GM23338 (cell line): ENCODE results near the gene PHAF1.

ENCODE experiments used
- CREB1 ChIP-seq: fragments of 250-450 bp; sonication (Bioruptor Pico); IDR thresholded peaks from 2 replicates; pipeline ENCODE4 v1.5.0; 2020; ENCODE audit warnings: low read depth, mild to moderate bottlenecking, moderate library complexity
- CTCF ChIP-seq, 2 experiments: fragments of 200-600 bp in 1 of 2; sonication (generic) in 1 of 2; conservative IDR thresholded peaks; 2 replicates each; pipeline versions ENCODE4 v1.5.1 to v1.6.1; 2016 to 2017; ENCODE audit warnings: antibody characterized with exemption in 2 of 2, low read depth in 2 of 2, mild to moderate bottlenecking in 2 of 2, moderate library complexity in 1 of 2
- ETS1 ChIP-seq: IDR thresholded peaks from 2 replicates; pipeline ENCODE4 v1.6.1; 2016; ENCODE audit warnings: antibody characterized with exemption
- EZH2 ChIP-seq: fragments of 200-600 bp; sonication (generic); IDR thresholded peaks from one replicate; pipeline ENCODE4 v1.8.0; 2017; ENCODE audit warnings: antibody characterized with exemption, mild to moderate bottlenecking, low read depth; ENCODE audit not compliant: unreplicated experiment
- EZH2phosphoT487 ChIP-seq: fragments of 200-600 bp; sonication (generic); IDR thresholded peaks from one replicate; pipeline ENCODE4 v1.8.1; 2018; ENCODE audit warnings: antibody characterized with exemption; ENCODE audit not compliant: unreplicated experiment
- JUNB ChIP-seq: IDR thresholded peaks from one replicate; pipeline ENCODE4 v1.6.1; 2016; ENCODE audit warnings: antibody characterized with exemption; ENCODE audit not compliant: unreplicated experiment
- NANOG ChIP-seq: IDR thresholded peaks from 2 replicates; pipeline ENCODE4 v1.6.1; 2016; ENCODE audit warnings: antibody characterized with exemption, borderline replicate concordance
- POLR2AphosphoS5 ChIP-seq: IDR thresholded peaks from 2 replicates; pipeline ENCODE4 v1.6.1; 2016; ENCODE audit warnings: antibody characterized with exemption, low read depth
- REST ChIP-seq: IDR thresholded peaks from one replicate; pipeline ENCODE4 v1.6.1; 2018; ENCODE audit warnings: antibody characterized with exemption; ENCODE audit not compliant: unreplicated experiment
- ZNF114 ChIP-seq: fragments of 250-450 bp; sonication (Bioruptor Pico); IDR thresholded peaks from 2 replicates; pipeline ENCODE4 v1.5.0; 2020; ENCODE audit warnings: mild to moderate bottlenecking, moderate library complexity
- ZNF331 ChIP-seq: fragments of 250-450 bp; sonication (Bioruptor Pico); IDR thresholded peaks from 2 replicates; pipeline ENCODE4 v1.5.0; 2020; ENCODE audit warnings: low read depth, mild to moderate bottlenecking, moderate library complexity

- TF ChIP-seq POLR2AphosphoS5: no peak
- no peak for TF ChIP-seq JUNB
- no peak for TF ChIP-seq CTCF (conservative IDR thresholded peaks at IDR 0.05; ENCODE audit: low read depth in 2 of 2)
- no peak for TF ChIP-seq EZH2phosphoT487
- TF ChIP-seq REST: no peak
- no peak for TF ChIP-seq CREB1
- TF ChIP-seq EZH2: no peak
- TF ChIP-seq NANOG: no peak
- TF ChIP-seq ZNF114 (CRISPR knock-in tag): no peak
- no peak for TF ChIP-seq ETS1
- TF ChIP-seq ZNF331: no peak
Measured at GRCh38 chr16:67167588-67167987, 57.8 kb downstream of the PHAF1 start.
